ENCODE measurements around the gene PRR35. TPM values are rescaled to one million over a fixed set of nuclear protein-coding genes. Genes with fewer than 3 reads are reported as not detected.

PRR35 gene
- not detected for polyA plus RNA-seq
- long read RNA-seq, donor 1, result 0 reads
- long read RNA-seq, donor 2, result 0 reads
- long read RNA-seq, donor 3, result 0 reads
- long read RNA-seq, donor 4, result 0 reads
- long read RNA-seq, donor 5, result 0 reads
- long read RNA-seq, donor 6, result 0 reads
- long read RNA-seq, donor 7, result 0 reads
- long read RNA-seq, donor 8, result 0 reads
- long read RNA-seq, donor 9, result 0 reads
- long read RNA-seq, donor 10, result 0 reads

- H3K9me3 ChIP-seq (ENCODE audit: control insufficient read depth in 2 of 2, insufficient read depth in 1 of 2, low read depth in 1 of 2, low read length in 1 of 2), result no peaks in the 10 kb centered on the region
- no peak for FAIRE-seq
- H3K36me3 ChIP-seq (ENCODE audit: control insufficient read depth in 3 of 3, insufficient read depth in 2 of 3, low read depth in 1 of 3, low read length in 3 of 3), result no peaks in the 10 kb centered on the region
- no peak within 1 kb of the TSS for H3K27ac ChIP-seq (ENCODE audit: low read depth in 1 of 3, low read length in 2 of 3)
- H3K4me3 ChIP-seq (ENCODE audit: low read depth in 1 of 3, low read length in 3 of 3), result peak within 1 kb of the TSS in 1 of 3 donors; percentile 20
- no peak for DNase-seq
- peaks cover 0 to 12% (median 0%) of the 10 kb centered on the region in 3 donors for H3K4me1 ChIP-seq (ENCODE audit: control insufficient read depth in 3 of 3, insufficient read depth in 2 of 3, low read depth in 1 of 3, low read length in 2 of 3)
- WGBS, 3 donors, result 0 to 4% (median 1%) methylated on average over 34 to 84 of the region's 84 CpGs
- peaks cover 13 to 45% (median 19%) of the 10 kb centered on the region in 3 donors for H3K27me3 ChIP-seq (ENCODE audit: control insufficient read depth in 3 of 3, insufficient read depth in 3 of 3, low read length in 3 of 3)
Measured at GRCh38 chr16:560204-560700, at the start of gene PRR35. Gene PRR35 (plus strand): TSS chr16:560394. CDS start chr16:563295, 2,901 bp downstream.

DNA sequence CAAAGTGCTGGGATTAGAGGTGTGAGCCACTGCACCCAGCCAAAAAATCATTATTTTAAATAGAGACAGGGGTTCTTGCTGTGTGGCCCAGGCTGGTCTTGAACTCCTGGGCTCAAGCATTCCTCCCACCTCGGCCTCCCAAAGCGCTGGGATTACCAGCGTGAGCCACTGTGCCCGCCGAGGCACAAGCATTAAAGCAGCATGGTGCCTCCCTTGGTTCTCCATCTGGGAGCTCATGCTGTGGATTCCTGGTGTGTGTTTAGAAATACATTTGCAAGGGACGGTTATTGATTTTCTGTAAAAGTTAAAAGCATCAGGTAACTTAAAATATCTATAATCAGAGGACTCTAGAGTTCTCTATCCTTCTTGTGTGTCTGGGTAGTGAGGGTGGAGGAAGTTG, 47.4 kb upstream of the PRR35 start:
- peaks cover 2 to 89% (median 15%) of the 10 kb centered on the region in 3 donors for H3K36me3 ChIP-seq (ENCODE audit: control insufficient read depth in 3 of 3, insufficient read depth in 2 of 3, low read depth in 1 of 3, low read length in 3 of 3)
- H3K27me3 ChIP-seq (ENCODE audit: control insufficient read depth in 3 of 3, insufficient read depth in 3 of 3, low read length in 3 of 3), result no peaks in the 10 kb centered on the region
- peaks cover 0 to 21% (median 0%) of the 10 kb centered on the region in 3 donors for H3K4me1 ChIP-seq (ENCODE audit: control insufficient read depth in 3 of 3, insufficient read depth in 2 of 3, low read depth in 1 of 3, low read length in 2 of 3)
- 92 to 94% (median 94%) methylated on average over 6 of the region's 6 CpGs for WGBS, 3 donors
- H3K4me3 ChIP-seq (ENCODE audit: low read depth in 1 of 3, low read length in 3 of 3), result no peak overlapping the region
- H3K27ac ChIP-seq (ENCODE audit: low read depth in 1 of 3, low read length in 2 of 3), result no peak overlapping the region
- H3K9me3 ChIP-seq (ENCODE audit: control insufficient read depth in 2 of 2, insufficient read depth in 1 of 2, low read depth in 1 of 2, low read length in 1 of 2), result peaks cover 0 to 9% of the 10 kb centered on the region in 2 donors
- FAIRE-seq (no peak), DNase-seq (no peak)

DNA sequence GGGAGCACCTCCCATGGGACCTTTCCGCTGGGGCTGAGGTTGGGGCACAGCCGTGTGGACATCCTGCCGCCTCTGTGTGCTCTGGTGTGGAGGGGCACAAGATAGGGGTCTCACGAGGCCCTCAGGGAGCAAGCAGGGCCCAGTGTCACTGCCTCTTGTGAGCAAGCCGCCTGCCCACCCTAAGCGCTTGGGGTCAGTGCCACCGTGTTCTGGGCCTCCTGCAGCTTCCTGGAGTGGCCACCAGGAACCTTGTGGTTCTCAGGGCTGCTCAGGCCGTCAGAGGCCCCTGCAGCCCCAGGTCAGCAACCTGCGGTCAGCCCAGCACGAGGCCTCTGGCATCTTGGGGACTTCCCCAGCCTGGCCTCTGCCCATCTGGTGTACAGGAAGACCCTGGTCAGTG, 46.2 kb upstream of the PRR35 start:
- DNase-seq (no peak), FAIRE-seq (no peak)
- peaks cover 2 to 90% (median 15%) of the 10 kb centered on the region in 3 donors for H3K36me3 ChIP-seq (ENCODE audit: control insufficient read depth in 3 of 3, insufficient read depth in 2 of 3, low read depth in 1 of 3, low read length in 3 of 3)
- peaks cover 0 to 9% of the 10 kb centered on the region in 2 donors for H3K9me3 ChIP-seq (ENCODE audit: control insufficient read depth in 2 of 2, insufficient read depth in 1 of 2, low read depth in 1 of 2, low read length in 1 of 2)
- 89 to 93% (median 89%) methylated on average over 8 to 10 of the region's 10 CpGs for WGBS, 3 donors
- no peak overlapping the region for H3K27ac ChIP-seq (ENCODE audit: low read depth in 1 of 3, low read length in 2 of 3)
- H3K4me3 ChIP-seq (ENCODE audit: low read depth in 1 of 3, low read length in 3 of 3), result no peak overlapping the region
- peaks cover 0 to 10% (median 0%) of the 10 kb centered on the region in 3 donors for H3K4me1 ChIP-seq (ENCODE audit: control insufficient read depth in 3 of 3, insufficient read depth in 2 of 3, low read depth in 1 of 3, low read length in 2 of 3)
- no peaks in the 10 kb centered on the region for H3K27me3 ChIP-seq (ENCODE audit: control insufficient read depth in 3 of 3, insufficient read depth in 3 of 3, low read length in 3 of 3)

DNA sequence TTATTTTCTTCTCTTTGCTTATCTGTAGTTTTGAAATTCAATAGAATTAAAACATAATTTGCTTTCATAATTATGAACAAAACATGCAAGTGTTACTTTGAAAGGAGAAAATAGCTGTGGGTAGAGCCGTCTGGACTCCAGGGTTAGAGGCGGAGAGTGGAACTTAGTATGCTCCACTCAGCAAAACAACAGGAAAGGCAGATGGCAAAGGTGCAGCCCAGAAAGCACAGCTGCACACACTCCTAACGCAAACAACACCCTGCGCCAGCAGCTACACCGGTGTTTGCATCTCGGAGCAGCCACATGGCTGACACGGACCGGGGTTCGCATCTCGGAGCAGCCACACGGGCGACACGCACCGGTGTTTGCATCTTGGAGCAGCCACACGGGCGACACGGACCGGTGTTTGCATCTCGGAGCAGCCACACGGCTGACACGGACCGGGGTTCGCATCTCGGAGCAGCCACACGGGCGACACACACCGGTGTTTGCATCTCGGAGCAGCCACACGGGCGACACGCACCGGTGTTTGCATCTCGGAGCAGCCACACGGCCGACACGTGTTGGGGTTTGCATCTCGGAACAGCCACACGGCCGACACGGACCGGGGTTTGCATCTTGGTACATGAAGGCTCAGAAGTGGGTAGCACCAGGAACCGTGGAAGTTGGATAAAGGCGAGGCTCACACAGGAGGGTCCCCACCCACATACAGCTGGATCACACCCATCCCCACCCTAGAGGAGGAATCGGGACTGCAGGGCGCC, 44.8 kb upstream of the PRR35 start:
- Histone ChIP-seq H3K36me3 (ENCODE audit: control insufficient read depth in 3 of 3, insufficient read depth in 2 of 3, low read depth in 1 of 3, low read length in 3 of 3) (peaks cover 0 to 90% (median 18%) of the 10 kb centered on the region in 3 donors), H3K27ac (ENCODE audit: low read depth in 1 of 3, low read length in 2 of 3) (no peak overlapping the region), H3K4me1 (ENCODE audit: control insufficient read depth in 3 of 3, insufficient read depth in 2 of 3, low read depth in 1 of 3, low read length in 2 of 3) (no peaks in the 10 kb centered on the region), H3K9me3 (ENCODE audit: control insufficient read depth in 2 of 2, insufficient read depth in 1 of 2, low read depth in 1 of 2, low read length in 1 of 2) (no peaks in the 10 kb centered on the region), H3K4me3 (ENCODE audit: low read depth in 1 of 3, low read length in 3 of 3) (no peak overlapping the region), H3K27me3 (ENCODE audit: control insufficient read depth in 3 of 3, insufficient read depth in 3 of 3, low read length in 3 of 3) (no peaks in the 10 kb centered on the region)
- no peak for FAIRE-seq
- DNase-seq, result no peak
- WGBS, 3 donors, result 93% methylated on average over 44 to 45 of the region's 45 CpGs

- 95 to 97% (median 96%) methylated on average over 11 of the region's 11 CpGs for WGBS, 3 donors
- no peak for DNase-seq
- Histone ChIP-seq H3K4me1 (ENCODE audit: control insufficient read depth in 3 of 3, insufficient read depth in 2 of 3, low read depth in 1 of 3, low read length in 2 of 3) (no peaks in the 10 kb centered on the region), H3K4me3 (ENCODE audit: low read depth in 1 of 3, low read length in 3 of 3) (no peak overlapping the region), H3K36me3 (ENCODE audit: control insufficient read depth in 3 of 3, insufficient read depth in 2 of 3, low read depth in 1 of 3, low read length in 3 of 3) (peaks cover 3 to 90% (median 18%) of the 10 kb centered on the region in 3 donors), H3K9me3 (ENCODE audit: control insufficient read depth in 2 of 2, insufficient read depth in 1 of 2, low read depth in 1 of 2, low read length in 1 of 2) (no peaks in the 10 kb centered on the region), H3K27me3 (ENCODE audit: control insufficient read depth in 3 of 3, insufficient read depth in 3 of 3, low read length in 3 of 3) (no peaks in the 10 kb centered on the region), H3K27ac (ENCODE audit: low read depth in 1 of 3, low read length in 2 of 3) (no peak overlapping the region)
- FAIRE-seq, result no peak
Measured at GRCh38 chr16:515939-516226, 44.3 kb upstream of the PRR35 start.

- Histone ChIP-seq H3K27ac (ENCODE audit: low read depth in 1 of 3, low read length in 2 of 3) (no peak overlapping the region), H3K27me3 (ENCODE audit: control insufficient read depth in 3 of 3, insufficient read depth in 3 of 3, low read length in 3 of 3) (no peaks in the 10 kb centered on the region), H3K36me3 (ENCODE audit: control insufficient read depth in 3 of 3, insufficient read depth in 2 of 3, low read depth in 1 of 3, low read length in 3 of 3) (peaks cover 5 to 90% (median 18%) of the 10 kb centered on the region in 3 donors), H3K9me3 (ENCODE audit: control insufficient read depth in 2 of 2, insufficient read depth in 1 of 2, low read depth in 1 of 2, low read length in 1 of 2) (no peaks in the 10 kb centered on the region), H3K4me3 (ENCODE audit: low read depth in 1 of 3, low read length in 3 of 3) (no peak overlapping the region), H3K4me1 (ENCODE audit: control insufficient read depth in 3 of 3, insufficient read depth in 2 of 3, low read depth in 1 of 3, low read length in 2 of 3) (peaks cover 0 to 3% (median 0%) of the 10 kb centered on the region in 3 donors)
- DNase-seq, result no peak
- no peak for FAIRE-seq
- 91 to 94% (median 94%) methylated on average over 8 of the region's 8 CpGs for WGBS, 3 donors
Measured at GRCh38 chr16:516301-516700, 43.9 kb upstream of the PRR35 start.

GRCh38 chr16:518858-519257, 41.3 kb upstream of the PRR35 start:
- FAIRE-seq (no peak), DNase-seq (peak in 1 of 2 donors; percentile 38)
- H3K36me3 ChIP-seq (ENCODE audit: control insufficient read depth in 3 of 3, insufficient read depth in 2 of 3, low read depth in 1 of 3, low read length in 3 of 3), result peaks cover 5 to 91% (median 18%) of the 10 kb centered on the region in 3 donors
- no peak overlapping the region for H3K4me3 ChIP-seq (ENCODE audit: low read depth in 1 of 3, low read length in 3 of 3)
- 75 to 87% (median 77%) methylated on average over 9 of the region's 9 CpGs for WGBS, 3 donors
- peak overlapping the region in 1 of 3 donors; percentile 6 for H3K27ac ChIP-seq (ENCODE audit: low read depth in 1 of 3, low read length in 2 of 3)
- no peaks in the 10 kb centered on the region for H3K9me3 ChIP-seq (ENCODE audit: control insufficient read depth in 2 of 2, insufficient read depth in 1 of 2, low read depth in 1 of 2, low read length in 1 of 2)
- peaks cover 0 to 9% (median 0%) of the 10 kb centered on the region in 3 donors for H3K4me1 ChIP-seq (ENCODE audit: control insufficient read depth in 3 of 3, insufficient read depth in 2 of 3, low read depth in 1 of 3, low read length in 2 of 3)
- H3K27me3 ChIP-seq (ENCODE audit: control insufficient read depth in 3 of 3, insufficient read depth in 3 of 3, low read length in 3 of 3), result no peaks in the 10 kb centered on the region

- no peak overlapping the region for H3K27ac ChIP-seq (ENCODE audit: low read depth in 1 of 3, low read length in 2 of 3)
- DNase-seq (no peak), FAIRE-seq (no peak)
- H3K36me3 ChIP-seq (ENCODE audit: control insufficient read depth in 3 of 3, insufficient read depth in 2 of 3, low read depth in 1 of 3, low read length in 3 of 3), result peaks cover 5 to 87% (median 16%) of the 10 kb centered on the region in 3 donors
- no peaks in the 10 kb centered on the region for H3K9me3 ChIP-seq (ENCODE audit: control insufficient read depth in 2 of 2, insufficient read depth in 1 of 2, low read depth in 1 of 2, low read length in 1 of 2)
- WGBS, 3 donors, result 85 to 94% (median 91%) methylated on average over 18 to 19 of the region's 19 CpGs
- peaks cover 0 to 15% (median 0%) of the 10 kb centered on the region in 3 donors for H3K4me1 ChIP-seq (ENCODE audit: control insufficient read depth in 3 of 3, insufficient read depth in 2 of 3, low read depth in 1 of 3, low read length in 2 of 3)
- no peak overlapping the region for H3K4me3 ChIP-seq (ENCODE audit: low read depth in 1 of 3, low read length in 3 of 3)
- no peaks in the 10 kb centered on the region for H3K27me3 ChIP-seq (ENCODE audit: control insufficient read depth in 3 of 3, insufficient read depth in 3 of 3, low read length in 3 of 3)
Measured at GRCh38 chr16:519425-519824, 40.8 kb upstream of the PRR35 start.
